HG03103 (cell line): Measurements from ENCODE around the gene KRTAP6-1.

ENCODE experiments used
- ATAC-seq: cut with Tn5 transposase; IDR thresholded peaks from one replicate; pipeline ENCODE4 v1.9.1; 2021; ENCODE audit warnings: low read depth; ENCODE audit not compliant: unreplicated experiment

Gene KRTAP6-1

GRCh38 chr21:30580132-30580531, 33.6 kb downstream of the KRTAP6-1 start:
- no peak for ATAC-seq

- ATAC-seq: no peak
These were observed 34.4 kb downstream of the KRTAP6-1 start for GRCh38 chr21:30579346-30579745.

GRCh38 chr21:30577766-30578165, 36.0 kb downstream of the KRTAP6-1 start:
- no peak for ATAC-seq

- no peak for ATAC-seq
These were observed 46.1 kb downstream of the KRTAP6-1 start for GRCh38 chr21:30567617-30568016.

GRCh38 chr21:30563630-30564029, 50.1 kb downstream of the KRTAP6-1 start:
- ATAC-seq: no peak
